ENCODE measurements around the gene GRK1. TPM values are rescaled to one million over a fixed set of nuclear protein-coding genes. Genes with fewer than 3 reads are reported as not detected.

GRK1 gene
- total RNA-seq, 1 donor, result not detected

DNA sequence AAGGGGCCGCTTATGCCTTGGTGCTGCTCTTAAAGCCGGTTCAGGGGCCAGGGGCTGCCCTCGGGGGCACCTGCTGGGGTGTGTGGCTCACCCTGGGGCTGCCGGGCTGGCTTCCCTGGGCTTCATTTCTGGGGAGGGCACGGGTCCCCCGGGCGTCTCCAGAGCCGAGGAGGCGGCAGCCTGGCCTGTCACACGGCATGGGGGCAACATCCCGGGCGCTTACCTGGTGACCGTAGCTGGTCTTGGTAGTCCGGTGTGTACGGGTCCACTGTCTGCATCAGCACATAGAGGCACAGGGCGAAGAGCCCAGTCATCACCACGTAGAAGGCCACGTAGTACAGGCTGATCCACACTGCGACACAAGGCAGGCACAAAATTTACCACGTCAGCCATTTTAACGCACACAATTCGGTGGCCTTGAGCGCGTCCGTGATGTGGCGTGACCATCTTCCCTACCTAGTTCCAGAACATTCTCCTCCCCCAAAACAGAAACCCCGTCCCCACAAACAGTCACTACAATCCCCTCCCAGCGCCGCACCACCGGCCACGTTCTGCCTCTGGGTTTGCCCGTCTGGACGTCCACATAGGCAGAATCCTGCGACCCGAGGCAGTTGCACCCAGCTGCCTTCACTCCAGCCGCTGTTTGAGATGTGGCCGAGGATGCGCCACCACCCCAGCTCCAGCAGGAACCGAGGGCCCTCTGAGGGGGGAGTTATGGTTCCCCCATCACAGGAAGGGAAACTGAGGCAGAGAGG is 12.3 kb upstream of the GRK1 start:
- no peak for DNase-seq (ENCODE audit: low read depth)
- TF ChIP-seq, protein P1, sequence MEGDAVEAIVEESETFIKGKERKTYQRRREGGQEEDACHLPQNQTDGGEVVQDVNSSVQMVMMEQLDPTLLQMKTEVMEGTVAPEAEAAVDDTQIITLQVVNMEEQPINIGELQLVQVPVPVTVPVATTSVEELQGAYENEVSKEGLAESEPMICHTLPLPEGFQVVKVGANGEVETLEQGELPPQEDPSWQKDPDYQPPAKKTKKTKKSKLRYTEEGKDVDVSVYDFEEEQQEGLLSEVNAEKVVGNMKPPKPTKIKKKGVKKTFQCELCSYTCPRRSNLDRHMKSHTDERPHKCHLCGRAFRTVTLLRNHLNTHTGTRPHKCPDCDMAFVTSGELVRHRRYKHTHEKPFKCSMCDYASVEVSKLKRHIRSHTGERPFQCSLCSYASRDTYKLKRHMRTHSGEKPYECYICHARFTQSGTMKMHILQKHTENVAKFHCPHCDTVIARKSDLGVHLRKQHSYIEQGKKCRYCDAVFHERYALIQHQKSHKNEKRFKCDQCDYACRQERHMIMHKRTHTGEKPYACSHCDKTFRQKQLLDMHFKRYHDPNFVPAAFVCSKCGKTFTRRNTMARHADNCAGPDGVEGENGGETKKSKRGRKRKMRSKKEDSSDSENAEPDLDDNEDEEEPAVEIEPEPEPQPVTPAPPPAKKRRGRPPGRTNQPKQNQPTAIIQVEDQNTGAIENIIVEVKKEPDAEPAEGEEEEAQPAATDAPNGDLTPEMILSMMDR (IDR thresholded peaks at IDR 0.05; ENCODE audit: insufficient read depth, low read depth, low read length), result no peak
- no peak overlapping the region for H3K4me3 ChIP-seq (ENCODE audit: low read depth, low read length)

DNA sequence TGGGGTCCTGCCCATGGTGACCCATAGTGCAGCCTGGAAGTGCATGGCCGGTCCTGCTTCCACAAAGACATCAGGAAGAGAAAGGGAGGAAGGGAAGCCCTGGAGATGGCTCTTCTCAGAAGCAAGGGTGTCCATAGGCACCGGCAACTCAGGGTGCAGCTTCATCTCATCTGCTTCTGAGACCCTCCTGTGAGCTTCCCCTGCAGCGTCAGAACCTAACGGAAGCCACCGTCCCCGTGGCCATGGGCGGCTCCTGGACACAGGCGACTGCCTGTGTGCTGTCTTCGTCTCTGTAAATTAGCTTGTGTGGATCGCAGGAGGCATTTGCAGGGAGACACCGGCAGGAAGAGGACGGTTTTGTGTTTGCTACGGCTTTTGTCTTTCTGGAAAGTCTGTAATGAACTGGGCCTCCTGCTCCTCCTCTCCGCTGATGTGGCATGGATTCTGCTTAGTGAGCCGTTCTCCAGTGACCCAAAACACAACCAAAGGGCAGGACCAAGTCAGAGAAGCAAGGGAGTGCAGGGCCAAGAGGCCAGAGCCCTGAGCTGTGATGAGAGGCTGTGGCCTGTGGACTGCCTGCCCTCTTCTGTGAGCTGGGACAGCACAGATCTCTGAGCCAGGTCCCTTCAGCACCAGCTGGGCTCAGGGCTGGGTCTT is 11.5 kb upstream of the GRK1 start:
- H3K4me3 ChIP-seq (ENCODE audit: low read depth, low read length), result no peak overlapping the region
- no peak for DNase-seq (ENCODE audit: low read depth)
- TF ChIP-seq, protein P1 (IDR thresholded peaks at IDR 0.05; ENCODE audit: insufficient read depth, low read depth, low read length), result no peak

DNA sequence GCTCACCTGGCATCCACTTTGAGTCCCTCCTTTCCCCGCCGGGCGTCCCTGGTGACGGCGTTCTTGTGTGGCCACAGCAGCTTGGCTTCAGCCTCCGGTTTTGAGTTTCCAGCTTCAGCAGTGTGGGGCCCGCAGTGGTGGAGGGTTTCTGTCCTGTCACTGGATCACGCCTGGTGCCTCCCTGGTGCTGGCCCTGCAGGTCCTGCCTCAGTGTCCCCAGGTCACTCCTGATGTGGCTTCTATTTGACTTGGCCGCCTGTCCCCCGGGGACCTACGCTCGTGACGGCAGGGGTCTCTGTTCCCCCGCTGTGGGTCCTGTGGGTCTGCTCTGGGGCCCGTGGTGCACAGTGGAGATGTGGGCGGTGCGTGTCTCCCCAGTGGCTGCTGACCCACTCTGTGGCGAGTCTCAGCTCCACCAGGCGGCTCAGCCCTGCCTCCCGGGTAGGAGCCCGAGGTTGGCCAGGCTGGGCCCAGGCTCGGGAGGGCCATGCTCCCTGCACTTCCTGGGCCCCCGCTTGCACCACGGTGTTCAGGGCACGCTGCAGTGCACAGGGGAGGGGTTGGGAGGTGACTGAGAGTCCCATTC is 10.9 kb upstream of the GRK1 start:
- DNase-seq (ENCODE audit: low read depth), result no peak
- no peak overlapping the region for H3K4me3 ChIP-seq (ENCODE audit: low read depth, low read length)
- TF ChIP-seq, protein P1 (IDR thresholded peaks at IDR 0.05; ENCODE audit: insufficient read depth, low read depth, low read length), result no peak

DNA sequence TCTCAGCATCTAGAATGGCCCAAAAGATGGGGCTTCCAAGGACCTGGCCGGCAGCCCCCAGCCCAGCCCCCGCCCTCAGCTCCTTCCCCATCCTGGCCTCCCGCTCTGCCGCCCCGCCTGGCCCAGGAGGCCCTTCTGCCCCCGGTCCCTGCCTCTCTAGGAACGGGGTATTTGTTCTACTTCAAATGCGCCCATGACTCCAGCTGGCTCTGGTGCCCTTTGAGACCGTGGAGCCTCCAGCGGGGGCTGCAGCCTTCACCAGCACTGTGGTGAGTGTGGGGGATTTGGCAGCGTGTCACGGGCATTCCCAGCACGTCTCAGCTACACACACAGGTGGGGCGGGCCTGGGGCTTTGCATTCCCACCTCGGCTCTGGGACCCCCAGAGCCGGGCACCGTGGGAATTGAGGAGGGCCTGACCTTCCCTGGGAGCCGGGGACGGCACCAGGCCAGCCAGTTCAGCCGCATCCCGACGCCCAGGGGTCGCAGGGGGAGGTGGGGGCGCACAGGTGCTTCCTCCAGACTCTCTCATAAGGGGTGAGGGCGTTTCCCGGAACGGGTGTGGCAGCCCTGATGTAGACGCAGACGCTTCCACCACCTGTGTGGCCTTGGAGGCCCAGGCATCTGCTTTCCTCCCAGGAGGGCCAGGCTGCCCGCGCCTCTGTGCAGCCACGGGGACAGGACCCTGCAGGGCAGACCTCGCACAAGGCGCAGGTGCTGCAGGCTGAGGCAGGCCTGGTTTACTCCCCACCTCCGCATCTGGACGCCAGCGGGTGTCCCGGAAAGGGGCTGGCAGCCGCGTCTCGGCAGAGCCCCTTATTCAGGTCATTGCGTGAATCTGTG is 10.0 kb upstream of the GRK1 start:
- no peak for DNase-seq (ENCODE audit: low read depth)
- no peak overlapping the region for H3K4me3 ChIP-seq (ENCODE audit: low read depth, low read length)
- TF ChIP-seq, protein P1 (IDR thresholded peaks at IDR 0.05; ENCODE audit: insufficient read depth, low read depth, low read length), result no peak

DNA sequence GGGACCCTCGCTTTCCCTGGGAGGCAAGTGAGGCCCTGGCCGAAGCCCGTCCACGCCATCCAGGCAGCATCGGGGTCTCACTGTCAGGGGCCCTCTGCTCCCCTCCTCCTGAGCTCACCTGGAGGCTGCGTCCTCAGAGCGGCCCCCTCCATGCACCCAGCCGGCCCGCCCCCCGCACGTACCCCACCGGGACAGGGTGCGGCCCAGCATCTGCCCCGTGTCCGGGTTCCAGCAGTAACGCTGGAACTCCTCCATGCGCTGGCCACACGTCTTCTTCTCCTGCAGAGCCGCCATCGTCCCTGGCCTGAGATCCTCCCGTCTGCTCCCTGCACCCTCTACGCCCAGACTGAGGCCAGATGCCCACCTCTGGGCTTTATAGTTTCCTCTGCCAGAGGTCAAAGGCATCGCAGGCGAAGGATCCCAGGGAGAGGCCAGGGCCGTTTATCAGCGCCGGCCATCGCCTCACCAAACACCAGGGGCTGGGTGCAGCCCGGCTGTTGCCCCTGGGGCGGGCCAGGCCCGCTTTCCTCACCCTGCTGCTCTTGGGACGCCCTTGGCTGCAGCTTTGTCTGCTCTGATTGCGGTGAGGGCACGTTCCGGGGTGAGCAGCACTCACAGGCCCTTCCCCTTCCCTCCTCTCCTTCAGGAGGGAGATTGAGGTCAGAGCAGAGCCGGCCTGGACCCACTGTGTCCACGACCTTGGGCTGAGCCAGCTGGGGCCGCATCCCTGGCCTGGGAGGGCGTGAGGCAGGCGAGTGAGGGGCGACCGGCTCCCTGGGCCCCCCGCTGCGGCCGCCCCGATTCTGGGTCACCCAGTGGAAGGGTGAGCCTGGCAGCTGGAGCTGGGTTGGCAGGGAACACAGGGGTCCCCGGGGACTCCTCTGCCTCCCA is 8.9 kb upstream of the GRK1 start, which contains the start of gene ATP4B:
ATP4B (minus strand) TSS at position 348 of the 891 bp plus-strand sequence; CDS start at position 294, 54 bp downstream.
- DNase-seq (ENCODE audit: low read depth), result no peak
- TF ChIP-seq, protein P1 (IDR thresholded peaks at IDR 0.05; ENCODE audit: insufficient read depth, low read depth, low read length), result no peak
- H3K4me3 ChIP-seq (ENCODE audit: low read depth, low read length), result no peak within 1 kb of the TSS
